Skeletal muscle tissue (tissue), 4 donors: ENCODE data around the gene EPAS1. TPM values are rescaled to one million over a fixed set of nuclear protein-coding genes. Genes with fewer than 3 reads are reported as not detected.

Experiments used
- H3K27ac ChIP-seq: one replicate; pipeline ENCODE4 v1.7.0; 2013; ENCODE audit warnings: mild to moderate bottlenecking, low read depth, low read length, inconsistent platforms
- H3K27me3 ChIP-seq, 3 donors: one replicate each; pipeline ENCODE4 v1.7.0; 2013; ENCODE audit warnings: low read length in 3 of 3; ENCODE audit not compliant: control insufficient read depth in 3 of 3, insufficient read depth in 3 of 3
- H3K36me3 ChIP-seq, 3 donors: one replicate each; pipeline ENCODE4 v1.7.0; 2013; ENCODE audit warnings: low read length in 3 of 3; ENCODE audit not compliant: control insufficient read depth in 3 of 3, insufficient read depth in 3 of 3
- H3K4me1 ChIP-seq, 3 donors: one replicate each; pipeline ENCODE4 v1.7.0; 2013; ENCODE audit warnings: low read length in 3 of 3, mild to moderate bottlenecking in 3 of 3; ENCODE audit not compliant: control insufficient read depth in 3 of 3, insufficient read depth in 3 of 3
- H3K4me3 ChIP-seq, 3 donors: one replicate each; pipeline ENCODE4 v1.7.0; 2013; ENCODE audit warnings: low read length in 3 of 3
- H3K9ac ChIP-seq, 3 donors: one replicate each; pipeline ENCODE4 v1.7.0; 2013; ENCODE audit warnings: low read length in 3 of 3, mild to moderate bottlenecking in 3 of 3, moderate library complexity in 2 of 3, low read depth in 1 of 3
- H3K9me3 ChIP-seq, 3 donors: one replicate each; pipeline ENCODE4 v1.7.0; 2013; ENCODE audit warnings: low read length in 3 of 3; ENCODE audit not compliant: control insufficient read depth in 3 of 3
- total RNA-seq: library from RNA; depleted of rRNA; stranded (reverse); fragments of >200 nt; gene quantifications from one replicate; pipeline ENCODE4 v1.2.3, GENCODE V29; 2014
- donor health status: Osteomylitis.

The EPAS1 gene
- total RNA-seq, 1 donor from 2014 or later: 13.6 TPM

DNA sequence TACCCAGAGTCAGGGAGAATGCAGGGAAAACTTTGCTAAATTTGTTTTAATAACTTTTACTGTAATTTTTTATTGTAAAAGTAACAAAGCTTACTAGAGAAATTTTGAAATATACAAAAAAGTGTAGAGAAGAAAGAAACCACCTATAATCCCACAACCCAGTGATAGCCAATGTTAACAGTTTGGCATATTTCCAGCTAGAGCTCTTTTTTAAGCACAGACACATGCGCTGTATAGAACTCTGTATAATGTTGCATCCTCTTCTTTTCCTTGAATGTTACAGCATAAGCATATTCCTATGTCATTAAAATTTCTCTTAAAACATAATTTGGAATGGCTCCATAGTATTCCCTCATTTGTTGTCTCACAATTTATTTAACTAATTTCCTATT lies 37.4 kb upstream of the EPAS1 start:
- peak overlapping the region; percentile 13 for H3K27ac ChIP-seq
- no peaks in the 10 kb centered on the region for H3K27me3 ChIP-seq
- no peak overlapping the region for H3K9ac ChIP-seq
- H3K4me1 ChIP-seq: peaks cover 0 to 7% (median 5%) of the 10 kb centered on the region in 3 donors
- H3K9me3 ChIP-seq: no peaks in the 10 kb centered on the region
- no peak overlapping the region for H3K4me3 ChIP-seq
- H3K36me3 ChIP-seq: no peaks in the 10 kb centered on the region

DNA sequence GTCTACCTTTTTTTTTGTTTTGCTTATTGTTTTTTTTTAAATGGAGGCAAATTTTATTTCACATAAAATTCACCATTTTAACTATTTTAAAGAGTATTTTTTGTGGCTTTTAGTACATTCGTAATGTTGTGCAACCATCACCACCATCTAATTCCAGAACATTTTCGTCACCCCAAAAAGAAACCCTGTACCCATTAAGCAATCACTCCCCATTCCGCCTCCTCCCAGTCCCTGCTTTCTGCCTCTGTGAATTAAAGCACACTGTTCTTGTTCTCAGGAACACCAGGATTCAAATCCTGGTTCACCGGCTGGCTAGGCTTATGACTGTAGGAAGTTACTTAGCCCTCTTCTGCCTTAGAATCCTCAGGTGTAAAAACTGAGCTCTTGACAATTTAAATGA lies 36.9 kb upstream of the EPAS1 start:
- Histone ChIP-seq H3K27me3 (no peaks in the 10 kb centered on the region), H3K27ac (no peak overlapping the region), H3K9me3 (no peaks in the 10 kb centered on the region), H3K36me3 (no peaks in the 10 kb centered on the region), H3K4me3 (no peak overlapping the region), H3K4me1 (peaks cover 0 to 7% (median 5%) of the 10 kb centered on the region in 3 donors), H3K9ac (no peak overlapping the region)

- Histone ChIP-seq H3K4me3 (no peak overlapping the region), H3K36me3 (no peaks in the 10 kb centered on the region), H3K4me1 (peaks cover 0 to 6% (median 5%) of the 10 kb centered on the region in 3 donors), H3K9me3 (no peaks in the 10 kb centered on the region), H3K27ac (no peak overlapping the region), H3K27me3 (no peaks in the 10 kb centered on the region), H3K9ac (no peak overlapping the region)
These were observed 34.8 kb upstream of the EPAS1 start for GRCh38 chr2:46262248-46262938.

GRCh38 chr2:46263347-46263746 lies 33.9 kb upstream of the EPAS1 start:
- Histone ChIP-seq H3K27me3 (no peaks in the 10 kb centered on the region), H3K4me1 (peaks cover 0 to 5% (median 4%) of the 10 kb centered on the region in 3 donors), H3K4me3 (no peak overlapping the region), H3K9ac (no peak overlapping the region), H3K27ac (no peak overlapping the region), H3K9me3 (no peaks in the 10 kb centered on the region), H3K36me3 (no peaks in the 10 kb centered on the region)

DNA sequence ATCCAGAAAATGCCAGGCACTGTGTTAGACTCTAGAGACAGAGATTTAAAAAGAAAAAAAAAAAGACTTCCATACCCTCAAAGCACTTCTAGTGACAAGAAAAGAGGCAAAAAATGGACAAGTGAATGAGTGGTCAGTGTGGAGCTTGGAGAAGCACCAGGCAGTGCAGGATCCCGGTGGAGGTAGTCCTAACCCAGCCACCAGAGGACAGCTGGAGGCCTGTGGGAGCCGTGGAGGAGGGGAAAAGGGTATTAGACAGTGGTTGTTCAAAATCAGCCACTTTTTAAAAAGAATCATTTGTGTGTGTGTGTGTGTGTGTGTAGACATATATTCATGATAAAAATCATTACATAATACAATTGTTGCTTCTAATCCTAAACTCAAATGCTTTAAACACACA lies 32.8 kb upstream of the EPAS1 start:
- Histone ChIP-seq H3K27me3 (peaks cover 0 to 3% (median 0%) of the 10 kb centered on the region in 3 donors), H3K27ac (no peak overlapping the region), H3K36me3 (no peaks in the 10 kb centered on the region), H3K9ac (no peak overlapping the region), H3K9me3 (no peaks in the 10 kb centered on the region), H3K4me1 (peaks cover 1 to 4% (median 4%) of the 10 kb centered on the region in 3 donors), H3K4me3 (no peak overlapping the region)

DNA sequence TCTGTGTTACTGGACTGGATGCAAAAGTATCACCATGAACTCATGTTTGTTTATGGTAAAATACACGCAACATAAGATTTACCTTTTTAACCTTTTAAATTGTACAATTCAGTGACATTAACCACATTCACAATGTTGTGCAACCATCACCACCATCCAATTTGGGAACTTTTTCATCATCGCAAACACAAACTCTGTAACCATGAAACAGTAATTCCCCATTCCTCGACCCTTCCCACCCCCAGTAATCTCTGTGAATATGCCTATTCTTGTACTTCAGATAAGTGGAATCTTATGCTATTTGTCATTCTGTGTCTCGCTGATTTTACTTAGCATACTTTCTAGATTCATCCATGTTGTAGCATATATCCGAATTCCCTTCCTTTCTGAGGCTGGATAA lies 31.1 kb upstream of the EPAS1 start:
- H3K4me3 ChIP-seq: no peak overlapping the region
- no peaks in the 10 kb centered on the region for H3K36me3 ChIP-seq
- peaks cover 0 to 3% (median 0%) of the 10 kb centered on the region in 3 donors for H3K27me3 ChIP-seq
- H3K9ac ChIP-seq: no peak overlapping the region
- no peak overlapping the region for H3K27ac ChIP-seq
- H3K9me3 ChIP-seq: no peaks in the 10 kb centered on the region
- peaks cover 2 to 7% (median 4%) of the 10 kb centered on the region in 3 donors for H3K4me1 ChIP-seq

DNA sequence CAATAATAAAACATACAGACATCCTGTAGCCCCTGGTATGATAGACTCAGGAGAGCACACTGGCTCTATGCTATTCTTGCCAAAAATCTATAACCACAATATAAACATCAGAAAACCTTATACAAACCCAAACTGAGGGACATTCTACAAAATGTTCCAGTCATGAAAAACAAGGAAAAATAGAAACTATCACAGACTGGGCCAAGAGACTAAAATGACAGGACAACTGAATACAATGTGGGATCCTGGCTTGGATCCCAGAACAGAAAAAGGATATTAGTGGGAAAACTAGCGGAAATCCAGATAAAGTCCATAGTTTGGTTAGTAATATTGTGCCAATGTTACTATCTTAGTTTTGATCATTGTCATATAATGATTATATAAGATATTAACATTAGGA lies 29.6 kb upstream of the EPAS1 start:
- peaks cover 0 to 3% (median 0%) of the 10 kb centered on the region in 3 donors for H3K27me3 ChIP-seq
- no peaks in the 10 kb centered on the region for H3K36me3 ChIP-seq
- no peak overlapping the region for H3K9ac ChIP-seq
- no peak overlapping the region for H3K4me3 ChIP-seq
- H3K27ac ChIP-seq: no peak overlapping the region
- H3K9me3 ChIP-seq: no peaks in the 10 kb centered on the region
- H3K4me1 ChIP-seq: peaks cover 2 to 7% (median 4%) of the 10 kb centered on the region in 3 donors

DNA sequence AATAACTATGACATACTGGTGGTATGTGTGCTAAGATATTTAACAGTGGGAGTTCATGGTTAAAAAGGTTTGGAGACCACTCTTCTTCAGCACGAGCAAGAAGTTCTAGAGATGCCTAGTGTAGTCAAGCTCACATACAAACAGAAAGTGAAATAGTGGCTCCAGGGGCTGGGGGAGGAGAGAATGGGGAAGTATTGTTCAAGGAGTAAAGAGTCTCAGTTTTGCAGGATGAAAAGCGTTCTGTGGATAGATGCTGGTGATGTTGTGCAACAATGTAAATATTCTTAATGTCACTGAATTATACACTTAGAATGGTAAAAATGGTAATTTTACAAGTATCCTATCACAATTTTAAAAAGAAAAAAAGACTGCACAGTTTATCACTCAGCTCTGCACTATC lies 29.0 kb upstream of the EPAS1 start:
- H3K9ac ChIP-seq: no peak overlapping the region
- H3K4me1 ChIP-seq: peaks cover 4 to 7% (median 5%) of the 10 kb centered on the region in 3 donors
- H3K27ac ChIP-seq: peak overlapping the region; percentile 51
- no peaks in the 10 kb centered on the region for H3K36me3 ChIP-seq
- peaks cover 0 to 3% (median 0%) of the 10 kb centered on the region in 3 donors for H3K27me3 ChIP-seq
- no peak overlapping the region for H3K4me3 ChIP-seq
- no peaks in the 10 kb centered on the region for H3K9me3 ChIP-seq

DNA sequence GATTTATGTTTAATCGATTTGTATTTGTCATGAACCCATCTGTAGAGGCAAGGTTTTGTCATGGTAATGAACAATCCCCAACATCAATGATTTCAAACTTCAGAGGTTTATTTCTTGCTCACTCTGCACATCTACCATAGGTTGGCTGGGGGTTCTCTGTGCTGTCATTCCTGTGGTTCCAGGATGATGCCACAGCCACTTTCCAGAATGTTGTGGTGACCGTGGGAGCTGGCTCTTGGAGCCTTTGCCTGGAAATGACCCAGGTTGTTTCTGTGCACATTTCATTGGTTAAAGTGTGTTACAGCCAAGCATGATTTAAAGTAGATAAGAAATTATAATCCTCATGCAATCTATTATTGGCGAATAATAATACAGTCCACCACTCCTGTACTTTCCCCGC lies 28.2 kb upstream of the EPAS1 start:
- peak overlapping the region in 1 of 3 donors; percentile 28 for H3K4me3 ChIP-seq
- H3K27me3 ChIP-seq: peaks cover 0 to 3% (median 0%) of the 10 kb centered on the region in 3 donors
- H3K27ac ChIP-seq: peak overlapping the region; percentile 51
- H3K4me1 ChIP-seq: peaks cover 7 to 11% (median 7%) of the 10 kb centered on the region in 3 donors
- no peaks in the 10 kb centered on the region for H3K36me3 ChIP-seq
- H3K9me3 ChIP-seq: no peaks in the 10 kb centered on the region
- H3K9ac ChIP-seq: no peak overlapping the region

DNA sequence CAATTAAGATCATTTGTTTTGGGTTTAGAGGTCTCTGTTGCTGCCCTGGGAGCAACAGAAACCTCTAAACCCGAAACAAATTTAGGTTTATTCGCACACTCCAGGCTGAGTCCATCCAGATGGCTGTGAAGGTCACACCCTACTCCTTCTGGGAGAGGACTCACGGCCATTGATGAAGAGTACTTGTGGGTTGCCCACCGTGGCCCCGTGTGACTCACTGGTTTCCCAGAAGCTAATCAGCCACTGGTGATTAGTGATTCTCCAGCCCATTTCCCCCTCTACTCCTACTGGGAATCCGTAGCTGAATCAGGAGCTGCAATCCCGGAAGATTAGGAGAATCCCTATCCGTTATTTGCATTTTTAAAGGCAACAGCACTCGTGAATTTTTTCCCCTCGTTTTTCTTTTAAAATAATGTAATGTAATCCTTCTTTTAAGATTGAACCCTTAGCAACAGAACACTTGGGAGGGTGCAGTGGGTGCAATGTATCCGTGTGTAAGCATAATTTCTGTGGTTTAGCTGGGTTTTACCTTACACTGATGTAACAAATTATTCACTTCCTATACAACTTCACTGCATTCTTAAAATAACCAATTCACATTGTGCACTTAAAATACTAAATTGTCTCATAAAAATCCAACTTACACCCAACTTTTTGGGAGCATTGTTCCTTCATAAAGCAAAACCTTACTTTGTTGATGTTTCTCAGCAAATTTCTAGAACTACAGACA lies 27.5 kb upstream of the EPAS1 start:
- peaks cover 7 to 13% (median 12%) of the 10 kb centered on the region in 3 donors for H3K4me1 ChIP-seq
- no peaks in the 10 kb centered on the region for H3K36me3 ChIP-seq
- no peak overlapping the region for H3K9ac ChIP-seq
- H3K9me3 ChIP-seq: no peaks in the 10 kb centered on the region
- peaks cover 0 to 3% (median 0%) of the 10 kb centered on the region in 3 donors for H3K27me3 ChIP-seq
- H3K4me3 ChIP-seq: no peak overlapping the region
- peak overlapping the region; percentile 51 for H3K27ac ChIP-seq
